ENCODE results near the gene TARBP2. TPM values are rescaled to one million over a fixed set of nuclear protein-coding genes. Genes with fewer than 3 reads are reported as not detected.
"Not testable (repeated sequence)": the region's sequence is repeated elsewhere in the genome, so short reads cannot be mapped to it uniquely, and the experiment has no call there.

The TARBP2 gene
- total RNA-seq, 1 experiment from 2014 or later: 68.9 TPM

- no peak for DNase-seq (ENCODE audit: low spot score)
Measured at GRCh38 chr12:53510181-53510812, 9.2 kb downstream of the TARBP2 start.

GRCh38 chr12:53513712-53514410, 12.8 kb downstream of the TARBP2 start:
- DNase-seq (ENCODE audit: low spot score): peak; percentile 14

- DNase-seq (ENCODE audit: low spot score): no peak
Measured at GRCh38 chr12:53514628-53515290, 13.7 kb downstream of the TARBP2 start.

- DNase-seq (ENCODE audit: low spot score): no peak
Measured at GRCh38 chr12:53515291-53515680, 14.2 kb downstream of the TARBP2 start.

GRCh38 chr12:53516758-53517455, 15.8 kb downstream of the TARBP2 start:
- no peak for DNase-seq (ENCODE audit: low spot score)

- DNase-seq (ENCODE audit: low spot score): no peak
Measured at GRCh38 chr12:53518381-53518780, 17.3 kb downstream of the TARBP2 start.

- DNase-seq (ENCODE audit: low spot score): no peak
Measured at GRCh38 chr12:53523131-53523530, 22.0 kb downstream of the TARBP2 start.

- no peak for DNase-seq (ENCODE audit: low spot score)
Measured at GRCh38 chr12:53524476-53524875, 23.4 kb downstream of the TARBP2 start.

GRCh38 chr12:53530061-53530460, 29.0 kb downstream of the TARBP2 start:
- DNase-seq (ENCODE audit: low spot score): no peak

- DNase-seq (ENCODE audit: low spot score): no peak
Measured at GRCh38 chr12:53530920-53531319, 29.8 kb downstream of the TARBP2 start.

- no peak for DNase-seq (ENCODE audit: low spot score)
Measured at GRCh38 chr12:53532021-53532420, 30.9 kb downstream of the TARBP2 start.

- no peak for DNase-seq (ENCODE audit: low spot score)
Measured at GRCh38 chr12:53532524-53533445, 31.7 kb downstream of the TARBP2 start.

- DNase-seq (ENCODE audit: low spot score): no peak
Measured at GRCh38 chr12:53533471-53533870, 32.4 kb downstream of the TARBP2 start.

- DNase-seq (ENCODE audit: low spot score): no peak
Measured at GRCh38 chr12:53536962-53537361, 35.9 kb downstream of the TARBP2 start.

- peak; percentile 81 for DNase-seq (ENCODE audit: low spot score)
Measured at GRCh38 chr12:53538209-53538689, 37.2 kb downstream of the TARBP2 start.

- DNase-seq (ENCODE audit: low spot score): no peak
Measured at GRCh38 chr12:53539526-53539925, 38.4 kb downstream of the TARBP2 start.

GRCh38 chr12:53543539-53543938, 42.5 kb downstream of the TARBP2 start:
- DNase-seq (ENCODE audit: low spot score): peak; percentile 73

- DNase-seq (ENCODE audit: low spot score): not testable (repeated sequence)
Measured at GRCh38 chr12:53548354-53548753, 47.3 kb downstream of the TARBP2 start.

GRCh38 chr12:53550131-53550530, 49.0 kb downstream of the TARBP2 start:
- DNase-seq (ENCODE audit: low spot score): not testable (repeated sequence)

GRCh38 chr12:53550595-53550994, 49.5 kb downstream of the TARBP2 start:
- DNase-seq (ENCODE audit: low spot score): no peak

GRCh38 chr12:53551889-53552291, 50.8 kb downstream of the TARBP2 start:
- DNase-seq (ENCODE audit: low spot score): no peak

Data from HT-29 (cell line).